DMS 273 (cell line): Measurements from ENCODE around the gene CNOT3.
A peak's percentile ranks its signal among the peaks of the same experiment; 100 is the strongest.

Experiments used
- DNase-seq: peaks from one replicate; lab custom pipeline; 2025; ENCODE audit not compliant: unreplicated experiment; lab: John Stamatoyannopoulos, UW

CNOT3 gene

GRCh38 chr19:54147676-54148075 lies 10.1 kb downstream of the CNOT3 start:
- no peak for DNase-seq

GRCh38 chr19:54148158-54148557 lies 10.6 kb downstream of the CNOT3 start:
- DNase-seq, result no peak

- no peak for DNase-seq
These were observed 11.7 kb downstream of the CNOT3 start for GRCh38 chr19:54149021-54149812.

GRCh38 chr19:54151362-54152035 lies 13.9 kb downstream of the CNOT3 start:
- no peak for DNase-seq

GRCh38 chr19:54152267-54152666 lies 14.7 kb downstream of the CNOT3 start:
- no peak for DNase-seq

GRCh38 chr19:54152878-54153524 lies 15.4 kb downstream of the CNOT3 start:
- no peak for DNase-seq

- DNase-seq, result no peak
These were observed 16.3 kb downstream of the CNOT3 start for GRCh38 chr19:54153731-54154326.

GRCh38 chr19:54154603-54155345 lies 17.2 kb downstream of the CNOT3 start:
- no peak for DNase-seq

GRCh38 chr19:54155694-54156093 lies 18.1 kb downstream of the CNOT3 start:
- DNase-seq, result peak; percentile 20

- no peak for DNase-seq
These were observed 18.9 kb downstream of the CNOT3 start for GRCh38 chr19:54156490-54156889.

- no peak for DNase-seq
These were observed 19.4 kb downstream of the CNOT3 start for GRCh38 chr19:54156953-54157352.

- DNase-seq, result peak; percentile 51
These were observed 21.3 kb downstream of the CNOT3 start for GRCh38 chr19:54158812-54159351.

GRCh38 chr19:54159352-54160181 lies 22.0 kb downstream of the CNOT3 start, which contains the start of gene LENG1:
Gene LENG1, minus strand, starts transcription at chr19:54159721. Its CDS starts 26 bp downstream, at chr19:54159695.
- DNase-seq, result peak; percentile 100

GRCh38 chr19:54160182-54160811 lies 22.7 kb downstream of the CNOT3 start:
- DNase-seq, result peak; percentile 64

GRCh38 chr19:54160854-54161253 lies 23.3 kb downstream of the CNOT3 start:
- DNase-seq, result peak; percentile 24

GRCh38 chr19:54162241-54162805 lies 24.8 kb downstream of the CNOT3 start:
- peak; percentile 51 for DNase-seq

GRCh38 chr19:54162884-54163283 lies 25.3 kb downstream of the CNOT3 start:
- no peak for DNase-seq

- DNase-seq, result peak; percentile 19
These were observed 27.0 kb downstream of the CNOT3 start for GRCh38 chr19:54164369-54165068.
